Gastrocnemius medialis (tissue), 4 donors: Measurements from ENCODE around the gene ASTN2.

Source experiments
- CTCF ChIP-seq, 5 experiments: fragments of 450-650 bp in 3 of 5; fragments of 200-600 bp in 2 of 5; sonication (generic) in 2 of 5; IDR thresholded peaks in 4 of 5; conservative IDR thresholded peaks in 1 of 5; 1 replicate in 4 of 5; 2 replicates in 1 of 5; pipeline ENCODE4 v1.5.1; 2016 to 2019; ENCODE audit warnings: antibody characterized with exemption in 5 of 5, mild to moderate bottlenecking in 3 of 5, moderate library complexity in 3 of 5
- POLR2A ChIP-seq, 2 donors: fragments of 450-650 bp; IDR thresholded peaks; one replicate each; pipeline ENCODE4 v1.6.1; 2017; ENCODE audit warnings: antibody characterized with exemption in 2 of 2, mild to moderate bottlenecking in 2 of 2, moderate library complexity in 2 of 2

- TF ChIP-seq POLR2A (IDR thresholded peaks at IDR 0.05) (no peak), CTCF (IDR thresholded peaks at IDR 0.05 in 4 of 5, conservative IDR thresholded peaks at IDR 0.05 in 1 of 5) (no peak)
Observed at GRCh38 chr9:116796669-116797068, 618.2 kb downstream of the ASTN2 start.
